ENCODE measurements around the gene SLC4A1AP. TPM values are rescaled to one million over a fixed set of nuclear protein-coding genes. Genes with fewer than 3 reads are reported as not detected.

Gene SLC4A1AP
- total RNA-seq, 1 donor from 2014 or later = 20.9 TPM

DNA sequence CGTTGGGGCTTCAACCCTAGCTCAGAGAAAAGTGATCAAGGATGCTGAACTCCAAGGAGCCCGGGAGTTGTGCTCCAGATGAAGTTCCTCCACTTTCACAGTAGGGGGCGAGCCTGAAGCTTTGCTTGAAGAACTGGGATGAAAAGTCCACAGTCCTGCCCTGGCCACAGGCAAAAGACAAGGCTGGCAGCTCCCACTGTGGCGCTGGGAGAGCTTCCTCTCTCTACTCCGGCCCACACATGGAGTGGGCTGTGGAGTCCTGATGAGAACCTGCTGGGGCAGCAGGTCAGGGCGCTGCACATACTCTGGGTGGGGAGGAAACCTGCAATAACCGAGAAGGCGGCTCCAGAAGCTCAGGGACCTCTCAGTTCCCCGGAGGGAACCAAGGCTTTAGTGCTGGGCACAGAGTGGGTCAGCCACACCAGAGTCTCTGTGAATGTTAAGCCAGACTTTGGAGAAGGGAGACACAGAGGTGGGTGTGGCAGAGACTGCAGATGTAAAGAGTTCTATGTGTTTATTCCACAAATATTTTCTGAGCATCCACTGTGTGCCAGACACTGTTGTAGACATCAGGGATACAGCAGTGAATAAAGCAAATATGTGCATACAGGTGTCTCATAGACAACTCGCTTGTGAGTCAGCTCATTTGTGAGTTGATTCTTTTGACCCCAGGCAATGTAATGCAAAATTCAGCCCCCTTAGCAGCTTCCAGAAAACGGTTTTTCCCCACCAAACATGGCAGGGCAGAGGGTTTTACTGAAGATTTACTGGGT is 59.9 kb downstream of the SLC4A1AP start:
- Mint-ChIP-seq H3K4me3 (ENCODE audit: unreplicated experiment) (no peak overlapping the region), H3K9me3 (ENCODE audit: unreplicated experiment) (no peaks in the 10 kb centered on the region), H3K27ac (ENCODE audit: unreplicated experiment) (no peak overlapping the region), H3K36me3 (ENCODE audit: low read depth, unreplicated experiment) (no peaks in the 10 kb centered on the region), H3K27me3 (ENCODE audit: low read depth, unreplicated experiment) (no peaks in the 10 kb centered on the region), H3K4me1 (ENCODE audit: low read depth, unreplicated experiment) (peaks cover 43% of the 10 kb centered on the region)
- DNase-seq (ENCODE audit: low read depth) = peak; percentile 50
- peak overlapping the region; percentile 13 for H3K27ac ChIP-seq (ENCODE audit: low read depth, low read length)
- no peaks in the 10 kb centered on the region for H3K27me3 ChIP-seq (ENCODE audit: insufficient read depth, low read length)
- peak overlapping the region; percentile 18 for H3K9ac ChIP-seq (ENCODE audit: low read length)
- no peak for TF ChIP-seq EZH2 (IDR thresholded peaks at IDR 0.05; ENCODE audit: insufficient read depth, low read length)
- TF ChIP-seq, protein P1, sequence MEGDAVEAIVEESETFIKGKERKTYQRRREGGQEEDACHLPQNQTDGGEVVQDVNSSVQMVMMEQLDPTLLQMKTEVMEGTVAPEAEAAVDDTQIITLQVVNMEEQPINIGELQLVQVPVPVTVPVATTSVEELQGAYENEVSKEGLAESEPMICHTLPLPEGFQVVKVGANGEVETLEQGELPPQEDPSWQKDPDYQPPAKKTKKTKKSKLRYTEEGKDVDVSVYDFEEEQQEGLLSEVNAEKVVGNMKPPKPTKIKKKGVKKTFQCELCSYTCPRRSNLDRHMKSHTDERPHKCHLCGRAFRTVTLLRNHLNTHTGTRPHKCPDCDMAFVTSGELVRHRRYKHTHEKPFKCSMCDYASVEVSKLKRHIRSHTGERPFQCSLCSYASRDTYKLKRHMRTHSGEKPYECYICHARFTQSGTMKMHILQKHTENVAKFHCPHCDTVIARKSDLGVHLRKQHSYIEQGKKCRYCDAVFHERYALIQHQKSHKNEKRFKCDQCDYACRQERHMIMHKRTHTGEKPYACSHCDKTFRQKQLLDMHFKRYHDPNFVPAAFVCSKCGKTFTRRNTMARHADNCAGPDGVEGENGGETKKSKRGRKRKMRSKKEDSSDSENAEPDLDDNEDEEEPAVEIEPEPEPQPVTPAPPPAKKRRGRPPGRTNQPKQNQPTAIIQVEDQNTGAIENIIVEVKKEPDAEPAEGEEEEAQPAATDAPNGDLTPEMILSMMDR (IDR thresholded peaks at IDR 0.05; ENCODE audit: insufficient read depth, low read depth, low read length) = peak; percentile 68
- no peaks in the 10 kb centered on the region for H3K9me3 ChIP-seq (ENCODE audit: insufficient read depth, low read depth, low read length)
- peak overlapping the region; percentile 13 for H3K4me2 ChIP-seq (ENCODE audit: low read length)
- H4K20me1 ChIP-seq (ENCODE audit: insufficient read depth, low read length) = no peaks in the 10 kb centered on the region
- peaks cover 34% of the 10 kb centered on the region for H3K4me1 ChIP-seq (ENCODE audit: insufficient read depth, low read length)
- H3K4me3 ChIP-seq (ENCODE audit: insufficient read depth, low read depth, low read length) = no peak overlapping the region
- H3K36me3 ChIP-seq (ENCODE audit: insufficient read depth, low read length) = no peaks in the 10 kb centered on the region
- H3K79me2 ChIP-seq (ENCODE audit: insufficient read depth, low read length) = no peaks in the 10 kb centered on the region
- FAIRE-seq = no peak
- peak overlapping the region; percentile 65 for H2AFZ ChIP-seq (ENCODE audit: low read depth, low read length)

DNA sequence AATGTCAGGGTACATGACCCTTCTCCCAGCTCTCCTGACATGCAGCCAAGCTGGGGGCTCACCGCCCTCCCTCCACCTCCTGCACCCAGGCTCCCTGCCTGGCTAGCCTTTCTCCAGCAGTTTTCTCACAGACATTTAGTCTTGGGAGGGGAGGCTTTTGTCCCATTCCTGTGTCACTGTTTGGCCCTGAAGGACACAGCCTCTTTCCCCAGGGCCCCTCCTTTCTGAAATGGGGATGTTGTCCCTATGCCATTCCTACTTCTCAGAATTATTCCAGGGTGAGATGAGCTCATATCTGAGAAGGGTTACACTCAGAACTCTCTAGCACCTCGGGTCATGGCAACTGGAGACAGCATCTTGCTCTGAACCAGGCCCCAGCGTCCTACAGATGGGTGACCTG is 60.5 kb downstream of the SLC4A1AP start:
- no peak overlapping the region for H3K4me2 ChIP-seq (ENCODE audit: low read length)
- FAIRE-seq (no peak), DNase-seq (ENCODE audit: low read depth) (no peak)
- H3K4me1 Mint-ChIP-seq (ENCODE audit: low read depth, unreplicated experiment) = peaks cover 44% of the 10 kb centered on the region
- TF ChIP-seq EZH2 (IDR thresholded peaks at IDR 0.05; ENCODE audit: insufficient read depth, low read length) = no peak
- TF ChIP-seq, protein P1 (IDR thresholded peaks at IDR 0.05; ENCODE audit: insufficient read depth, low read depth, low read length) = no peak
- H3K4me3 Mint-ChIP-seq (ENCODE audit: unreplicated experiment) = no peak overlapping the region
- no peaks in the 10 kb centered on the region for H3K9me3 ChIP-seq (ENCODE audit: insufficient read depth, low read depth, low read length)
- H3K9ac ChIP-seq (ENCODE audit: low read length) = no peak overlapping the region
- H4K20me1 ChIP-seq (ENCODE audit: insufficient read depth, low read length) = no peaks in the 10 kb centered on the region
- H3K36me3 Mint-ChIP-seq (ENCODE audit: low read depth, unreplicated experiment) = no peaks in the 10 kb centered on the region
- H3K27ac Mint-ChIP-seq (ENCODE audit: unreplicated experiment) = no peak overlapping the region
- no peaks in the 10 kb centered on the region for H3K27me3 ChIP-seq (ENCODE audit: insufficient read depth, low read length)
- no peaks in the 10 kb centered on the region for H3K27me3 Mint-ChIP-seq (ENCODE audit: low read depth, unreplicated experiment)
- H3K9me3 Mint-ChIP-seq (ENCODE audit: unreplicated experiment) = no peaks in the 10 kb centered on the region
- H3K27ac ChIP-seq (ENCODE audit: low read depth, low read length) = no peak overlapping the region
- H3K36me3 ChIP-seq (ENCODE audit: insufficient read depth, low read length) = no peaks in the 10 kb centered on the region
- no peaks in the 10 kb centered on the region for H3K79me2 ChIP-seq (ENCODE audit: insufficient read depth, low read length)
- no peak overlapping the region for H3K4me3 ChIP-seq (ENCODE audit: insufficient read depth, low read depth, low read length)
- peaks cover 34% of the 10 kb centered on the region for H3K4me1 ChIP-seq (ENCODE audit: insufficient read depth, low read length)
- no peak overlapping the region for H2AFZ ChIP-seq (ENCODE audit: low read depth, low read length)

Measured in astrocyte (in vitro differentiated cells and primary cell).